HFFc6 (cell line): Measurements from ENCODE around the gene MREG. TPM values are rescaled to one million over a fixed set of nuclear protein-coding genes. Genes with fewer than 3 reads are reported as not detected.

Source experiments
- DNase-seq: peaks from one replicate; pipeline ENCODE4 v3.0.0-alpha.2; 2018
- H3K27ac Mint-ChIP-seq: 2 replicates; pipeline ENCODE4 v1.8.0; 2020; ENCODE audit warnings: mild to moderate bottlenecking, mixed read lengths
- H3K27me3 Mint-ChIP-seq: 2 replicates; pipeline ENCODE4 v1.8.0; 2021; ENCODE audit warnings: mild to moderate bottlenecking, moderate library complexity, mixed read lengths; ENCODE audit not compliant: insufficient read depth
- H3K36me3 Mint-ChIP-seq: 2 replicates; pipeline ENCODE4 v1.8.0; 2021; ENCODE audit warnings: low read depth, mixed read lengths
- H3K4me1 Mint-ChIP-seq: 2 replicates; pipeline ENCODE4 v1.8.0; 2020; ENCODE audit warnings: low read depth, mixed read lengths
- H3K4me3 Mint-ChIP-seq: 2 replicates; pipeline ENCODE4 v1.8.0; 2020; ENCODE audit warnings: mild to moderate bottlenecking, moderate library complexity, mixed read lengths
- H3K9me3 Mint-ChIP-seq: 2 replicates; pipeline ENCODE4 v1.8.0; 2020; ENCODE audit warnings: mild to moderate bottlenecking, mixed read lengths
- CTCF ChIP-seq: fragments of 200-600 bp; sonication (generic); IDR thresholded peaks from 2 replicates; pipeline ENCODE4 v1.5.0; 2021; ENCODE audit warnings: antibody characterized with exemption, mild to moderate bottlenecking
- total RNA-seq, 6 experiments: library from RNA; stranded (reverse); fragmentation: NEBNext Ultra II Directional; extraction: Animal tissue kit (Norgen Biotek cat#: 25700); gene quantifications; 2 replicates in 1 of 6; 3 replicates in 5 of 6; pipeline ENCODE4 v1.2.3, GENCODE V29; 2021

MREG gene
- total RNA-seq, 6 experiments from 2014 or later, result 2.0 to 3.5 (median 3.2) TPM

GRCh38 chr2:215915441-215915840 is 97.9 kb downstream of the MREG start:
- no peak for DNase-seq
- H3K36me3 Mint-ChIP-seq, result peaks cover 4% of the 10 kb centered on the region; the same call in 1 of the 2 replicates
- H3K4me1 Mint-ChIP-seq, result peaks cover 33% of the 10 kb centered on the region
- no peak overlapping the region for H3K27ac Mint-ChIP-seq
- no peak for TF ChIP-seq CTCF
- H3K4me3 Mint-ChIP-seq, result no peak overlapping the region
- H3K27me3 Mint-ChIP-seq, result no peaks in the 10 kb centered on the region; the same call in none of the 2 replicates
- H3K9me3 Mint-ChIP-seq, result no peaks in the 10 kb centered on the region

- Mint-ChIP-seq H3K4me3 (no peak overlapping the region), H3K36me3 (peaks cover 4% of the 10 kb centered on the region; the same call in 1 of the 2 replicates), H3K4me1 (peaks cover 26% of the 10 kb centered on the region), H3K9me3 (no peaks in the 10 kb centered on the region), H3K27ac (no peak overlapping the region), H3K27me3 (no peaks in the 10 kb centered on the region; the same call in none of the 2 replicates)
- TF ChIP-seq CTCF, result no peak
- no peak for DNase-seq
These were observed 98.6 kb downstream of the MREG start for GRCh38 chr2:215914777-215915165.

- H3K9me3 Mint-ChIP-seq, result no peaks in the 10 kb centered on the region
- H3K27ac Mint-ChIP-seq, result no peak overlapping the region
- H3K4me3 Mint-ChIP-seq, result no peak overlapping the region
- no peaks in the 10 kb centered on the region; the same call in none of the 2 replicates for H3K27me3 Mint-ChIP-seq
- peaks cover 4% of the 10 kb centered on the region; the same call in 1 of the 2 replicates for H3K36me3 Mint-ChIP-seq
- DNase-seq, result no peak
- H3K4me1 Mint-ChIP-seq, result peaks cover 21% of the 10 kb centered on the region
- no peak for TF ChIP-seq CTCF
These were observed 99.1 kb downstream of the MREG start for GRCh38 chr2:215914054-215914776.

GRCh38 chr2:215912299-215912842 is 101.0 kb downstream of the MREG start:
- Mint-ChIP-seq H3K36me3 (peaks cover 4% of the 10 kb centered on the region; the same call in 1 of the 2 replicates), H3K4me3 (no peak overlapping the region), H3K9me3 (no peaks in the 10 kb centered on the region), H3K27me3 (no peaks in the 10 kb centered on the region; the same call in 1 of the 2 replicates), H3K27ac (no peak overlapping the region), H3K4me1 (peaks cover 2% of the 10 kb centered on the region; the same call in 1 of the 2 replicates)
- no peak for DNase-seq
- TF ChIP-seq CTCF, result peak; percentile 43; the same call in 1 of the 2 replicates

GRCh38 chr2:215911301-215912085 is 101.9 kb downstream of the MREG start:
- TF ChIP-seq CTCF, result no peak
- Mint-ChIP-seq H3K4me1 (no peaks in the 10 kb centered on the region), H3K27me3 (no peaks in the 10 kb centered on the region; the same call in 1 of the 2 replicates), H3K4me3 (no peak overlapping the region), H3K27ac (no peak overlapping the region), H3K36me3 (peaks cover 4% of the 10 kb centered on the region; the same call in 1 of the 2 replicates), H3K9me3 (no peaks in the 10 kb centered on the region)
- DNase-seq, result no peak
